OCI-LY3 (cell line): ENCODE data around the gene FYB2.

Experiments used
- H2AFZ ChIP-seq: fragments of 200-600, 300-600 bp; shearing (Covaris generic); 2 replicates; pipeline ENCODE4 v1.6.0; 2014; ENCODE audit warnings: antibody characterized with exemption, low read depth, low read length
- H3K27ac ChIP-seq: fragments of 200-600, 300-600 bp; sonication (generic); 2 replicates; pipeline ENCODE4 v1.5.1; 2014; ENCODE audit warnings: mild to moderate bottlenecking, low read length, moderate library complexity, mixed read lengths
- H3K27me3 ChIP-seq: fragments of 200-600, 300-600 bp; sonication (generic); 2 replicates; pipeline ENCODE4 v1.6.1; 2014; ENCODE audit warnings: low read depth, low read length, mixed read lengths
- H3K36me3 ChIP-seq: fragments of 200-600, 300-600 bp; sonication (generic); replicated peaks from 2 replicates; pipeline ENCODE3; 2014; ENCODE audit warnings: low read depth, low read length, mixed read lengths
- H3K4me1 ChIP-seq: fragments of 300-600, 200-600 bp; sonication (generic); 2 replicates; pipeline ENCODE4 v1.6.1; 2014; ENCODE audit warnings: low read length, mixed read lengths
- H3K4me2 ChIP-seq: fragments of 200-600, 300-600 bp; sonication (generic); 2 replicates; pipeline ENCODE4 v1.6.1; 2014; ENCODE audit warnings: low read length, mixed read lengths
- H3K4me3 ChIP-seq: fragments of 300-600, 200-600 bp; sonication (generic); 2 replicates; pipeline ENCODE4 v1.5.1; 2014; ENCODE audit warnings: antibody characterized with exemption, mild to moderate bottlenecking, low read length, moderate library complexity
- H3K79me2 ChIP-seq: fragments of 300-600, 200-600 bp; shearing (Covaris generic); 2 replicates; pipeline ENCODE4 v1.6.1; 2014; ENCODE audit warnings: mild to moderate bottlenecking, low read length, mixed read lengths
- H3K9ac ChIP-seq: fragments of 300-600, 200-600 bp; shearing (Covaris generic); 2 replicates; pipeline ENCODE4 v1.6.0; 2014; ENCODE audit warnings: mild to moderate bottlenecking, low read length, moderate library complexity
- H3K9me3 ChIP-seq: fragments of 200-600, 300-600 bp; shearing (Covaris generic); 2 replicates; pipeline ENCODE4 v1.6.1; 2014; ENCODE audit warnings: low read length, mixed read lengths; ENCODE audit not compliant: insufficient read depth
- H4K20me1 ChIP-seq: fragments of 200-600, 300-600 bp; sonication (generic); 2 replicates; pipeline ENCODE4 v1.6.1; 2016; ENCODE audit warnings: low read length, mixed read lengths; ENCODE audit not compliant: insufficient read depth
- EZH2phosphoT487 ChIP-seq: fragments of 200-600 bp; shearing (Covaris generic); IDR thresholded peaks from 2 replicates; pipeline ENCODE4 v1.6.1; 2018; ENCODE audit warnings: antibody characterized with exemption, mixed run types, low read depth
- TF ChIP-seq, protein P1 (sequence below): fragments of 200-600, 300-600 bp; sonication (generic); IDR thresholded peaks from 2 replicates; pipeline ENCODE4 v1.5.1; 2014; ENCODE audit warnings: antibody characterized with exemption, low read length, low read depth

FYB2 gene

DNA sequence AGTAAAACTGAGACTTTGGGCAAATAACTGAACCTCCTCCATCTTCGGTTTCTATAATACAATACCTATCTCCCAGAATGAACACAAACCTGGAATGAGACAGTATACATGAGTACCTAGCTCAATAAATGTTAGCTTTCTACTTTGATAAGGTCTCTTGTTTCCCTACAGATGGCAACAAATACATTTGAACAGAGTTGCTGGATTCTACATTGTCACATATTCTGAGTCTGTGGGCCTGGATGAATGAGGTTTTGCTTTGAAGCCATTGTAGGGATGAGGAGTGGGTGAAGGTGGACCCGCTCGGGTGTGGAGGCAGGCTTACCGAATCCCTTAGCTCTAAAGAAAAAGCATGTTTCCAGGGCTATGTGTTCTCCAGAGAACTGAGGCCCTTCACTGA lies 13.9 kb upstream of the FYB2 start:
- Histone ChIP-seq H4K20me1 (no peaks in the 10 kb centered on the region), H3K9ac (no peak overlapping the region), H3K36me3 (no peaks in the 10 kb centered on the region), H3K4me1 (no peaks in the 10 kb centered on the region), H3K27me3 (no peaks in the 10 kb centered on the region; the same call in 1 of the 2 replicates), H3K27ac (no peak overlapping the region), H3K4me2 (no peak overlapping the region), H3K9me3 (no peaks in the 10 kb centered on the region), H3K79me2 (no peaks in the 10 kb centered on the region), H3K4me3 (no peak overlapping the region), H2AFZ (no peak overlapping the region)
- no peak for TF ChIP-seq EZH2phosphoT487
- TF ChIP-seq, protein P1, sequence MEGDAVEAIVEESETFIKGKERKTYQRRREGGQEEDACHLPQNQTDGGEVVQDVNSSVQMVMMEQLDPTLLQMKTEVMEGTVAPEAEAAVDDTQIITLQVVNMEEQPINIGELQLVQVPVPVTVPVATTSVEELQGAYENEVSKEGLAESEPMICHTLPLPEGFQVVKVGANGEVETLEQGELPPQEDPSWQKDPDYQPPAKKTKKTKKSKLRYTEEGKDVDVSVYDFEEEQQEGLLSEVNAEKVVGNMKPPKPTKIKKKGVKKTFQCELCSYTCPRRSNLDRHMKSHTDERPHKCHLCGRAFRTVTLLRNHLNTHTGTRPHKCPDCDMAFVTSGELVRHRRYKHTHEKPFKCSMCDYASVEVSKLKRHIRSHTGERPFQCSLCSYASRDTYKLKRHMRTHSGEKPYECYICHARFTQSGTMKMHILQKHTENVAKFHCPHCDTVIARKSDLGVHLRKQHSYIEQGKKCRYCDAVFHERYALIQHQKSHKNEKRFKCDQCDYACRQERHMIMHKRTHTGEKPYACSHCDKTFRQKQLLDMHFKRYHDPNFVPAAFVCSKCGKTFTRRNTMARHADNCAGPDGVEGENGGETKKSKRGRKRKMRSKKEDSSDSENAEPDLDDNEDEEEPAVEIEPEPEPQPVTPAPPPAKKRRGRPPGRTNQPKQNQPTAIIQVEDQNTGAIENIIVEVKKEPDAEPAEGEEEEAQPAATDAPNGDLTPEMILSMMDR = no peak

DNA sequence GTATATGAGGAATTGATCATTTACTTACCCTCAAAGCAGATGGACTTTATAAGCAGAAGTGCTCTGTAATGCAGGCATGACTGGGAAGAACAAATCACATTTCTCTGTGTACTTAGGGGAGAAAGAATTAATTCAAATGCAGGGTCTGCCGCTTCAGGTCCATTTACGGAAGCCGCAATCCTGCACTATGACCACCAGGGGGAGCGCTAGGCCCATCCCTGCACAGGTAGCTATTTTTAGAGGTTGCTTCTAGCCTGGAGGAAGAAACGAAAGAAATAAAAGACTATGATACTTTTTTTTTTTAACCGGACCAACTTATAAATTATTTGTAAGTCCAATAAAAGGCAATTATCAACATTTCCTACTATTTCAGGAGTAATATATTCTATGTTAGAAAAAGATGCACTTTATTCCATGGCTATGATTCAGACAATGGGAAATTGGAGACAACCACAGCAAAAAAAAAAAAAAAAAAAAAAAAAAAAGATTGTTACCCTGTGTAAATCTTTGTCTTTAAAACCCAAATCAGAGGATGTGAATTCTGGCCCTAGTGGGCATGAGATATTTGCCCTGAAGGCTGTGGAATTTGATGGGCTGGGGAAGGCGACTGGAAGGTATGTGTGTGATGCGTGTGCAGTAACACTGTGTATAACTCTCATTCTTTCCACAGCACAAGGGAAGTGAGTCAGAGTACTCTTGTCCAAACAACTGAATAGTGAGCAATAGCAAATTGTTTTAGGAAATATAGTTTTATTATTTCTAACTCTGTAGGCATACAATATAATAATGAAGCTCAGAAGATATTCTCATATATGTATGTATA lies 12.9 kb upstream of the FYB2 start:
- no peak for TF ChIP-seq EZH2phosphoT487
- TF ChIP-seq, protein P1 = peak; percentile 78
- H3K79me2 ChIP-seq = no peaks in the 10 kb centered on the region
- H3K27me3 ChIP-seq = no peaks in the 10 kb centered on the region; the same call in 1 of the 2 replicates
- H3K9ac ChIP-seq = no peak overlapping the region
- H3K9me3 ChIP-seq = no peaks in the 10 kb centered on the region
- no peaks in the 10 kb centered on the region for H3K36me3 ChIP-seq
- no peaks in the 10 kb centered on the region for H3K4me1 ChIP-seq
- no peaks in the 10 kb centered on the region for H4K20me1 ChIP-seq
- H2AFZ ChIP-seq = no peak overlapping the region
- H3K27ac ChIP-seq = no peak overlapping the region
- no peak overlapping the region for H3K4me2 ChIP-seq
- no peak overlapping the region for H3K4me3 ChIP-seq

DNA sequence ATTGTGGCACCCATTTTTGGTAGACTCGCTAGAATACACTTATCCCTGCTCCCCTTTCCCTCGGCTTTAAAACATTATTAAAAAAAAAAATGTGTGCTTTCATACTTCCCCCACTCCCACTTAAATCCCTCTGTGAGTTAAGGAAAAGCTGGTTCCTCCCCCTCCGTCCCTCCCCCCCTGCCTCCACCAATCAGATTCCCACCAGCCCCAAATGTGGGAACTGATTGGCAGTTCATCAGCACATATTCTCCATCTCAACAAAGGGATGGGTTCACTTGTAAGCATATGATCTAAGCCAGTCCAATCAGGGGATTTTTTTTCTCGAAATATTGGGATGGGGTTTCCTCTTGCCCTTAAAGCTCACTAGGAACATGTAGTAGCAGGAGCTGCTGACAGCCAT lies 10.8 kb upstream of the FYB2 start:
- H3K9me3 ChIP-seq = no peaks in the 10 kb centered on the region
- H3K27ac ChIP-seq = no peak overlapping the region
- H3K27me3 ChIP-seq = no peaks in the 10 kb centered on the region; the same call in 1 of the 2 replicates
- H3K4me2 ChIP-seq = no peak overlapping the region
- no peak overlapping the region for H3K9ac ChIP-seq
- no peaks in the 10 kb centered on the region for H3K36me3 ChIP-seq
- TF ChIP-seq, protein P1 = no peak
- TF ChIP-seq EZH2phosphoT487 = no peak
- no peaks in the 10 kb centered on the region for H4K20me1 ChIP-seq
- no peak overlapping the region for H3K4me3 ChIP-seq
- H3K4me1 ChIP-seq = no peaks in the 10 kb centered on the region
- no peaks in the 10 kb centered on the region for H3K79me2 ChIP-seq
- no peak overlapping the region for H2AFZ ChIP-seq

DNA sequence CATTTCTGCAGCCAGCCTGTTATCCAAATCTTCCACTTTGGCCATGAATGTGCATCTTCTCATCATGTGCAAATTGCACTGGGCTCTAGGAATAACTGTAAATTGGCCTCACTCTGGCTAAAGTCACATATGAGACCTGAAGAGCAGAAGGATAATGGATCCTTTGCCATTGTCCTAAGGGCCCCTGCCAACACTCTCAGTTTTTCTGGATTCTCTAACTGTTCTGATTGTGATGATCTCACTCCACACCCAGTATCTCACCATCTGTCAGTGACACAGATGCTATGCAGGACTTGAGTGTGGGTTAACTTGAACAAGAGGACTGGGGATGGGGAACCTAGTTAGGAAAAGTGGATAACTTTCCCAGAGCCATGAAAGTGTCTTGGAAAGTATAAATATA lies 8.5 kb upstream of the FYB2 start:
- TF ChIP-seq, protein P1 = no peak
- TF ChIP-seq EZH2phosphoT487 = no peak
- no peak overlapping the region for H3K4me3 ChIP-seq
- H3K27me3 ChIP-seq = peaks cover 3% of the 10 kb centered on the region; the same call in 1 of the 2 replicates
- H3K4me1 ChIP-seq = no peaks in the 10 kb centered on the region
- no peaks in the 10 kb centered on the region for H3K36me3 ChIP-seq
- H2AFZ ChIP-seq = no peak overlapping the region
- no peaks in the 10 kb centered on the region for H4K20me1 ChIP-seq
- no peaks in the 10 kb centered on the region for H3K9me3 ChIP-seq
- no peak overlapping the region for H3K4me2 ChIP-seq
- H3K9ac ChIP-seq = no peak overlapping the region
- H3K27ac ChIP-seq = no peak overlapping the region
- no peaks in the 10 kb centered on the region for H3K79me2 ChIP-seq
